Measurements from ENCODE around the gene POU2AF1. TPM values are rescaled to one million over a fixed set of nuclear protein-coding genes. Genes with fewer than 3 reads are reported as not detected.

POU2AF1 gene
- total RNA-seq, 1 donor from 2014 or later = 155 TPM

GRCh38 chr11:111378185-111378860, 752 bp downstream of the POU2AF1 start:
- Mint-ChIP-seq H3K27ac (peak overlapping the region; percentile 98), H3K4me3 (peak overlapping the region; percentile 96), H3K4me1 (peaks cover 93% of the 10 kb centered on the region), H3K36me3 (ENCODE audit: low read depth) (peaks cover 42% of the 10 kb centered on the region), H3K9me3 (no peaks in the 10 kb centered on the region), H3K27me3 (no peaks in the 10 kb centered on the region)
- ChIA-PET POLR2A (interaction anchor here (0.6 to 14.9 kb wide), 17 partner anchors 10 to 580 kb away, joined by 3 to 581 read pairs (median 6); partner anchors contain the start of gene POU2AF3), CTCF (interaction anchor here (1.1 to 4.7 kb wide), 6 partner anchors 21 to 95 kb away, joined by 4 to 91 read pairs (median 8); no protein-coding TSS in a partner anchor)
- intact Hi-C loops (cut with micrococcal nuclease) = loop anchor here (1.0 to 2.0 kb wide), 3 partner anchors 10 to 948 kb away; no protein-coding TSS in a partner anchor
- TF ChIP-seq, protein P1, sequence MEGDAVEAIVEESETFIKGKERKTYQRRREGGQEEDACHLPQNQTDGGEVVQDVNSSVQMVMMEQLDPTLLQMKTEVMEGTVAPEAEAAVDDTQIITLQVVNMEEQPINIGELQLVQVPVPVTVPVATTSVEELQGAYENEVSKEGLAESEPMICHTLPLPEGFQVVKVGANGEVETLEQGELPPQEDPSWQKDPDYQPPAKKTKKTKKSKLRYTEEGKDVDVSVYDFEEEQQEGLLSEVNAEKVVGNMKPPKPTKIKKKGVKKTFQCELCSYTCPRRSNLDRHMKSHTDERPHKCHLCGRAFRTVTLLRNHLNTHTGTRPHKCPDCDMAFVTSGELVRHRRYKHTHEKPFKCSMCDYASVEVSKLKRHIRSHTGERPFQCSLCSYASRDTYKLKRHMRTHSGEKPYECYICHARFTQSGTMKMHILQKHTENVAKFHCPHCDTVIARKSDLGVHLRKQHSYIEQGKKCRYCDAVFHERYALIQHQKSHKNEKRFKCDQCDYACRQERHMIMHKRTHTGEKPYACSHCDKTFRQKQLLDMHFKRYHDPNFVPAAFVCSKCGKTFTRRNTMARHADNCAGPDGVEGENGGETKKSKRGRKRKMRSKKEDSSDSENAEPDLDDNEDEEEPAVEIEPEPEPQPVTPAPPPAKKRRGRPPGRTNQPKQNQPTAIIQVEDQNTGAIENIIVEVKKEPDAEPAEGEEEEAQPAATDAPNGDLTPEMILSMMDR (IDR thresholded peaks at IDR 0.05) = no peak
- DNase-seq = no peak
- ATAC-seq (ENCODE audit: low read depth) = no peak

DNA sequence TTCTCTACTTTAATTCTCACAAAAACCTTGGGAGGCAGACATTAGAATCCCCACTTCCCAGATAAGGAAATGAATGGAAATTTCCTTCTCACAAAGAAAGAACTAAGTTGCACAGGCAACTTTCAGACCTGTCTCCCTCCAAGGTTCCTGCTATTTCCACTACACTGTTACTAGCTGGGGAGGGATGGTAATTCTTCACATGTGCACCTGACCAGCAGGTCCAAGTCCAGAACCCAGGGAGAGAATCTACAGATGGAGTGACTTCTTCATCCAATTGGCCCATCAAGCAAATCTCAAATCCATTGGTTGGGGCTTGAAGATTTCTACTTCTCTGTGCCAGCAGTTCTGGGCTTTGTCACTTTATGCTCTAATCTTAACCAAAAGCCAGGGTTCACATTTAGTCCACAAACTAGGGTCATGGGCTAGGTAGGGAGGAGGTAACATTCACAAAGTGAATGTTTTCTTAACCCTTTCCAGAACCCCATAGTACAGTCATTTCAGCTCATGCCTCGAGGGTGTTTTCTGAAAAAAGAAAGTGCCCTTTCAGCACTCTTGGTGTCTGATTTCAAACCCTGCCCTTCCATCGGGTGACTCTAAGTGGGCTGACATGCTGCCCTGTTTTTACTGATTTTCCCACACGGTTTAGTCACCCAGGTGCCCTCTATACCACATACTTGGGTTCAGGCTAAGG, 2.7 kb downstream of the POU2AF1 start:
- Mint-ChIP-seq H3K36me3 (ENCODE audit: low read depth) (peaks cover 57% of the 10 kb centered on the region), H3K9me3 (no peaks in the 10 kb centered on the region), H3K27me3 (no peaks in the 10 kb centered on the region), H3K4me1 (peaks cover 74% of the 10 kb centered on the region), H3K27ac (peak overlapping the region; percentile 98), H3K4me3 (peak overlapping the region; percentile 96)
- no peak for ATAC-seq (ENCODE audit: low read depth)
- TF ChIP-seq, protein P1 (IDR thresholded peaks at IDR 0.05) = no peak
- CTCF ChIA-PET = interaction anchor here (1.5 to 4.7 kb wide), 2 partner anchors 8 to 44 kb away, joined by 5 to 91 read pairs; no protein-coding TSS in a partner anchor
- no peak for DNase-seq
- intact Hi-C loops (cut with micrococcal nuclease) = no loop called here
- POLR2A ChIA-PET = interaction anchor here (0.7 to 14.9 kb wide), 8 partner anchors 8 to 92 kb away, joined by 3 to 581 read pairs (median 64); no protein-coding TSS in a partner anchor

DNA sequence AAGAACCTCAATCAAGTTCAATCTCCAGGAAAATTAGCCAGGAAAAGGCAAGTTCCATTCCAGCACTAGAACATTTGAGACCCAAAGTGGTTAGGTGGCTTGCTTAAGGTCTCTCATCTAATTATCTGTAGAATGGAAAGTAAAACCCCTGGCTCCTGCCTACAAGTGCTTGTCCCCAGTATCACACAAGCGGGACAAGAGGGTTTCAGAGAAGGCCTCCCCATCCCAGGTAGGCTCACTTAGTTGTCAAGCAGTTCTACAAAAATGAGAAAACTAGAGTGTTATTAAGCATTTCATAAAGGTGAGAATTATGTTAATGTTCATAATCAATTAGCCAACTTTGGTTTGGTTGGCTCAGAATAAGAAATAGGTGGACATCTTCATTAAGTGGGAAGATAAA, 5.5 kb downstream of the POU2AF1 start:
- Mint-ChIP-seq H3K27ac (peak overlapping the region; percentile 98), H3K36me3 (ENCODE audit: low read depth) (peaks cover 74% of the 10 kb centered on the region), H3K4me3 (peak overlapping the region; percentile 61), H3K4me1 (peaks cover 50% of the 10 kb centered on the region), H3K27me3 (no peaks in the 10 kb centered on the region), H3K9me3 (no peaks in the 10 kb centered on the region)
- ATAC-seq (ENCODE audit: low read depth) (no peak), DNase-seq (no peak)
- TF ChIP-seq, protein P1 (IDR thresholded peaks at IDR 0.05) = no peak
- CTCF ChIA-PET = no interaction called here
- POLR2A ChIA-PET = interaction anchor here (0.6 to 14.9 kb wide), 5 partner anchors 10 to 708 kb away, joined by 3 to 581 read pairs (median 4); no protein-coding TSS in a partner anchor
- intact Hi-C loops (cut with micrococcal nuclease) = no loop called here

- Mint-ChIP-seq H3K36me3 (ENCODE audit: low read depth) (peaks cover 74% of the 10 kb centered on the region), H3K9me3 (no peaks in the 10 kb centered on the region), H3K4me1 (peaks cover 40% of the 10 kb centered on the region), H3K4me3 (peak overlapping the region; percentile 42), H3K27ac (peak overlapping the region; percentile 98), H3K27me3 (no peaks in the 10 kb centered on the region)
- no peak for ATAC-seq (ENCODE audit: low read depth)
- TF ChIP-seq, protein P1 (IDR thresholded peaks at IDR 0.05) = no peak
- ChIA-PET POLR2A (interaction anchor here (1.0 to 14.9 kb wide), 6 partner anchors 9 to 46 kb away, joined by 3 to 581 read pairs (median 4); no protein-coding TSS in a partner anchor), CTCF (interaction anchor here (1.2 to 1.6 kb wide), 3 partner anchors 13 to 50 kb away, joined by 3 to 5 read pairs (median 4); no protein-coding TSS in a partner anchor)
- intact Hi-C loops (cut with micrococcal nuclease) = loop anchor here (1.0 kb wide), 1 partner anchor 8 kb away; no protein-coding TSS in a partner anchor
- no peak for DNase-seq
Measured at GRCh38 chr11:111372538-111372937, 6.5 kb downstream of the POU2AF1 start.

Measured in activated B cell treated with CpG ODN at 0.5 μM for 24 hours (primary cell).